H1 (cell line): ENCODE measurements around the gene KRT5. TPM values are rescaled to one million over a fixed set of nuclear protein-coding genes. Genes with fewer than 3 reads are reported as not detected.

Experiments used
- POLR2A ChIP-seq, 2 experiments: IDR thresholded peaks; 1 replicate in 1 of 2; 2 replicates in 1 of 2; pipeline ENCODE4 v1.6.1; 2011; ENCODE audit warnings: low read depth in 2 of 2, low read length in 2 of 2, mild to moderate bottlenecking in 2 of 2; ENCODE audit errors: control extremely low read depth in 1 of 2
- SIN3A ChIP-seq, 2 experiments: IDR thresholded peaks in 1 of 2; conservative IDR thresholded peaks in 1 of 2; 2 replicates each; pipeline ENCODE4 v1.6.1; 2011 to 2012; ENCODE audit warnings: low read length in 2 of 2, improper control_type of control experiment in 1 of 2, low read depth in 1 of 2, mild to moderate bottlenecking in 1 of 2
- polyA plus RNA-seq, 7 experiments: library from polyadenylated mRNA; depleted of rRNA in 3 of 7; stranded (reverse) in 5 of 7; unstranded in 2 of 7; fragments of >200 nt in 5 of 7; fragments of 200-250 nt in 2 of 7; gene quantifications; 1 replicate in 5 of 7; 2 replicates in 1 of 7; 4 replicates in 1 of 7; pipeline versions ENCODE4 v1.2.1 to v1.2.3, GENCODE V29; 2011 to 2013; ENCODE audit warnings: missing spikeins in 2 of 7, mixed read lengths in 2 of 7
- total RNA-seq: library from RNA; stranded (reverse); fragmentation: NEBNext Ultra II Directional; extraction: Animal tissue kit (Norgen Biotek cat#: 25700); gene quantifications from 2 replicates; pipeline ENCODE4 v1.2.1, GENCODE V29; 2021

Gene KRT5
- total and polyA plus RNA-seq, 2 of the 8 experiments (the other 6 are each of a cell fraction or from before 2014, with no cell fraction given), result 0.18 TPM; not detected in 1

- TF ChIP-seq SIN3A (conservative IDR thresholded peaks at IDR 0.05 in 1 of 2, IDR thresholded peaks at IDR 0.05 in 1 of 2; ENCODE audit: low read depth in 1 of 2, low read length in 2 of 2) (no peak), POLR2A (IDR thresholded peaks at IDR 0.05; ENCODE audit: control extremely low read depth in 1 of 2, low read depth in 2 of 2, low read length in 2 of 2) (no peak)
These were observed 5.5 kb downstream of the KRT5 start (continued) for GRCh38 chr12:52514471-52515318.
